CD4-positive, alpha-beta T cell treated with Interferon alpha-2 for 1 hour (primary cell): ENCODE results near the gene EBF3.

Experiments used
- DNase-seq, 2 donors: peaks; one replicate each; pipeline ENCODE4 v3.0.0-alpha.2; 2020 to 2022

EBF3 gene

GRCh38 chr10:129869596-129870473 is 94.2 kb downstream of the EBF3 start:
- DNase-seq: no peak

GRCh38 chr10:129868449-129869035 is 95.5 kb downstream of the EBF3 start:
- no peak for DNase-seq

- no peak for DNase-seq
These were observed 96.4 kb downstream of the EBF3 start for GRCh38 chr10:129867631-129868179.

- DNase-seq: no peak
These were observed 97.2 kb downstream of the EBF3 start for GRCh38 chr10:129866894-129867293.

GRCh38 chr10:129865960-129866359 is 98.1 kb downstream of the EBF3 start:
- no peak for DNase-seq

- DNase-seq: no peak
These were observed 98.7 kb downstream of the EBF3 start for GRCh38 chr10:129865413-129865812.

GRCh38 chr10:129864601-129865126 is 99.4 kb downstream of the EBF3 start:
- DNase-seq: no peak

GRCh38 chr10:129864082-129864481 is 100.0 kb downstream of the EBF3 start:
- DNase-seq: no peak

- no peak for DNase-seq
These were observed 100.8 kb downstream of the EBF3 start for GRCh38 chr10:129863201-129863663.

- no peak for DNase-seq
These were observed 102.1 kb downstream of the EBF3 start for GRCh38 chr10:129861776-129862531.

GRCh38 chr10:129860396-129860795 is 103.7 kb downstream of the EBF3 start:
- DNase-seq: no peak

GRCh38 chr10:129859536-129859935 is 104.5 kb downstream of the EBF3 start:
- DNase-seq: no peak

GRCh38 chr10:129857242-129857960 is 106.7 kb downstream of the EBF3 start:
- DNase-seq: no peak

- DNase-seq: no peak
These were observed 108.1 kb downstream of the EBF3 start for GRCh38 chr10:129855836-129856563.

GRCh38 chr10:129854796-129855705 is 109.0 kb downstream of the EBF3 start:
- no peak for DNase-seq

- no peak for DNase-seq
These were observed 109.9 kb downstream of the EBF3 start for GRCh38 chr10:129854158-129854557.

GRCh38 chr10:129853562-129853903 is 110.5 kb downstream of the EBF3 start:
- DNase-seq: no peak

- no peak for DNase-seq
These were observed 111.1 kb downstream of the EBF3 start for GRCh38 chr10:129852829-129853561.

GRCh38 chr10:129851941-129852640 is 112.0 kb downstream of the EBF3 start:
- no peak for DNase-seq
